ENCODE data around the gene TTC33. TPM values are rescaled to one million over a fixed set of nuclear protein-coding genes. Genes with fewer than 3 reads are reported as not detected.
A peak's percentile ranks its signal among the peaks of the same experiment; 100 is the strongest.

Gene TTC33
- total RNA-seq, 1 donor from 2014 or later, result 18.5 TPM

- no peak overlapping the region for H3K27ac Mint-ChIP-seq (ENCODE audit: unreplicated experiment)
- H3K4me3 Mint-ChIP-seq, result no peak overlapping the region
- TF ChIP-seq CTCF (conservative IDR thresholded peaks at IDR 0.05), result no peak
- peaks cover 16% of the 10 kb centered on the region for H3K4me1 Mint-ChIP-seq
- no peak for DNase-seq (ENCODE audit: low read depth, low spot score)
- H3K36me3 Mint-ChIP-seq (ENCODE audit: low read depth), result peaks cover 2% of the 10 kb centered on the region
- H3K9me3 Mint-ChIP-seq, result peaks cover 2% of the 10 kb centered on the region
- no peaks in the 10 kb centered on the region for H3K27me3 Mint-ChIP-seq (ENCODE audit: low read depth)
Measured at GRCh38 chr5:40575411-40575810, 180.3 kb downstream of the TTC33 start.

GRCh38 chr5:40572937-40573336 lies 182.8 kb downstream of the TTC33 start:
- H3K36me3 Mint-ChIP-seq (ENCODE audit: low read depth), result peaks cover 2% of the 10 kb centered on the region
- peaks cover 4% of the 10 kb centered on the region for H3K9me3 Mint-ChIP-seq
- no peak for DNase-seq (ENCODE audit: low read depth, low spot score)
- TF ChIP-seq CTCF (conservative IDR thresholded peaks at IDR 0.05), result no peak
- no peaks in the 10 kb centered on the region for H3K27me3 Mint-ChIP-seq (ENCODE audit: low read depth)
- no peak overlapping the region for H3K4me3 Mint-ChIP-seq
- no peak overlapping the region for H3K27ac Mint-ChIP-seq (ENCODE audit: unreplicated experiment)
- H3K4me1 Mint-ChIP-seq, result peaks cover 21% of the 10 kb centered on the region

GRCh38 chr5:40572391-40572790 lies 183.4 kb downstream of the TTC33 start:
- peaks cover 2% of the 10 kb centered on the region for H3K36me3 Mint-ChIP-seq (ENCODE audit: low read depth)
- H3K27ac Mint-ChIP-seq (ENCODE audit: unreplicated experiment), result no peak overlapping the region
- TF ChIP-seq CTCF (conservative IDR thresholded peaks at IDR 0.05), result no peak
- H3K4me1 Mint-ChIP-seq, result peaks cover 23% of the 10 kb centered on the region
- no peak for DNase-seq (ENCODE audit: low read depth, low spot score)
- peaks cover 4% of the 10 kb centered on the region for H3K9me3 Mint-ChIP-seq
- H3K4me3 Mint-ChIP-seq, result no peak overlapping the region
- H3K27me3 Mint-ChIP-seq (ENCODE audit: low read depth), result no peaks in the 10 kb centered on the region

- Mint-ChIP-seq H3K27ac (ENCODE audit: unreplicated experiment) (no peak overlapping the region), H3K27me3 (ENCODE audit: low read depth) (no peaks in the 10 kb centered on the region), H3K4me3 (no peak overlapping the region), H3K36me3 (ENCODE audit: low read depth) (peaks cover 2% of the 10 kb centered on the region), H3K4me1 (peaks cover 26% of the 10 kb centered on the region), H3K9me3 (peaks cover 4% of the 10 kb centered on the region)
- no peak for TF ChIP-seq CTCF (conservative IDR thresholded peaks at IDR 0.05)
- DNase-seq (ENCODE audit: low read depth, low spot score), result no peak
Measured at GRCh38 chr5:40571729-40572128, 184.0 kb downstream of the TTC33 start.

GRCh38 chr5:40570408-40571129 lies 185.2 kb downstream of the TTC33 start:
- Mint-ChIP-seq H3K4me1 (peaks cover 26% of the 10 kb centered on the region), H3K36me3 (ENCODE audit: low read depth) (peaks cover 7% of the 10 kb centered on the region), H3K9me3 (peaks cover 4% of the 10 kb centered on the region), H3K27me3 (ENCODE audit: low read depth) (no peaks in the 10 kb centered on the region), H3K27ac (ENCODE audit: unreplicated experiment) (peak overlapping the region; percentile 8), H3K4me3 (no peak overlapping the region)
- no peak for DNase-seq (ENCODE audit: low read depth, low spot score)
- no peak for TF ChIP-seq CTCF (conservative IDR thresholded peaks at IDR 0.05)

Measured in neural crest cell (in vitro differentiated cells).